PC-9 (cell line): ENCODE measurements around the gene NKX2-1. TPM values are rescaled to one million over a fixed set of nuclear protein-coding genes. Genes with fewer than 3 reads are reported as not detected.

ENCODE experiments used
- BruUV-seq: library from RNA; stranded (reverse); fragments of 400-500 nt; replicated peaks from 2 replicates; lab custom pipeline; 2021; lab: Mats Ljungman, UMichigan
- CTCF ChIA-PET: fragments of 300-600 bp; sonication (Branson Sonifier 250); formaldehyde crosslinking; loops from one replicate; lab custom pipeline; 2022; ENCODE audit warnings: antibody characterized with exemption; lab: Charles Lee
- POLR2A ChIA-PET: fragments of 300-600 bp; sonication (Branson Sonifier 250); formaldehyde crosslinking; loops from one replicate; lab custom pipeline; 2022; ENCODE audit warnings: antibody characterized with exemption; ENCODE audit not compliant: unreplicated experiment; lab: Charles Lee
- DNase-seq, 2 experiments: peaks; one replicate each; pipeline versions ENCODE4 v3.0.0 to v3.0.0-alpha.2; 2015 to 2022; ENCODE audit warnings: mixed read lengths in 1 of 2
- H2AFZ ChIP-seq: fragments of 200-600 bp; sonication (generic); 2 replicates; pipeline ENCODE4 v1.8.1; 2017; ENCODE audit warnings: antibody characterized with exemption
- H3F3A ChIP-seq: fragments of 200-600 bp; sonication (generic); 2 replicates; pipeline ENCODE4 v1.8.1; 2017; ENCODE audit warnings: antibody characterized with exemption, mild to moderate bottlenecking, low read depth; ENCODE audit not compliant: insufficient read depth
- H3K27ac ChIP-seq: fragments of 200-600 bp; sonication (generic); 2 replicates; pipeline ENCODE4 v1.6.1; 2016; ENCODE audit warnings: mixed run types
- H3K27me3 ChIP-seq: fragments of 200-600 bp; sonication (generic); 2 replicates; pipeline ENCODE4 v1.6.1; 2016; ENCODE audit warnings: low read depth, mixed run types; ENCODE audit not compliant: insufficient read depth
- H3K36me3 ChIP-seq: fragments of 200-600 bp; sonication (generic); 2 replicates; pipeline ENCODE4 v1.6.1; 2016; ENCODE audit warnings: low read depth, mixed run types
- H3K4me1 ChIP-seq: fragments of 200-600 bp; sonication (generic); replicated peaks from 2 replicates; pipeline ENCODE4 v1.6.1; 2016; ENCODE audit warnings: mixed run types; ENCODE audit not compliant: insufficient read depth
- H3K4me2 ChIP-seq: fragments of 200-600 bp; sonication (generic); 2 replicates; pipeline ENCODE4 v1.6.1; 2017; ENCODE audit warnings: mixed run types
- H3K4me3 ChIP-seq: fragments of 200-600 bp; sonication (generic); 2 replicates; pipeline ENCODE4 v1.6.1; 2016; ENCODE audit warnings: mixed run types
- H3K79me2 ChIP-seq: fragments of 200-600 bp; sonication (generic); 2 replicates; pipeline ENCODE4 v1.6.1; 2017; ENCODE audit warnings: low read depth, mixed run types
- H3K9me2 ChIP-seq: fragments of 200-600 bp; sonication (generic); 2 replicates; pipeline ENCODE4 v1.8.1; 2017; ENCODE audit warnings: mild to moderate bottlenecking; ENCODE audit not compliant: insufficient read depth
- H3K9me3 ChIP-seq: fragments of 200-600 bp; sonication (generic); 2 replicates; pipeline ENCODE4 v1.8.1; 2016; ENCODE audit warnings: low read depth; ENCODE audit not compliant: insufficient read depth
- H4K20me1 ChIP-seq: fragments of 200-600 bp; sonication (generic); 2 replicates; pipeline ENCODE4 v1.8.1; 2017; ENCODE audit not compliant: insufficient read depth
- CTCF ChIP-seq: fragments of 200-600 bp; sonication (generic); conservative IDR thresholded peaks from 2 replicates; pipeline ENCODE4 v1.6.1; 2017; ENCODE audit warnings: mixed run types, antibody characterized with exemption, mild to moderate bottlenecking, moderate library complexity
- EZH2 ChIP-seq: fragments of 200-600 bp; sonication (generic); IDR thresholded peaks from 2 replicates; pipeline ENCODE4 v1.8.0; 2017; ENCODE audit warnings: antibody characterized with exemption, low read depth
- intact Hi-C: fragments of 100-400 bp; cut with micrococcal nuclease; formaldehyde crosslinking; loops from one replicate; pipeline ENCODE4 v1.10.0; 2022; ENCODE audit not compliant: unreplicated experiment
- total RNA-seq: library from RNA; stranded (reverse); gene quantifications from 2 replicates; pipeline ENCODE4 v1.2.3, GENCODE V29; 2021

Gene NKX2-1
- total RNA-seq, 1 experiment from 2014 or later: not detected

DNA sequence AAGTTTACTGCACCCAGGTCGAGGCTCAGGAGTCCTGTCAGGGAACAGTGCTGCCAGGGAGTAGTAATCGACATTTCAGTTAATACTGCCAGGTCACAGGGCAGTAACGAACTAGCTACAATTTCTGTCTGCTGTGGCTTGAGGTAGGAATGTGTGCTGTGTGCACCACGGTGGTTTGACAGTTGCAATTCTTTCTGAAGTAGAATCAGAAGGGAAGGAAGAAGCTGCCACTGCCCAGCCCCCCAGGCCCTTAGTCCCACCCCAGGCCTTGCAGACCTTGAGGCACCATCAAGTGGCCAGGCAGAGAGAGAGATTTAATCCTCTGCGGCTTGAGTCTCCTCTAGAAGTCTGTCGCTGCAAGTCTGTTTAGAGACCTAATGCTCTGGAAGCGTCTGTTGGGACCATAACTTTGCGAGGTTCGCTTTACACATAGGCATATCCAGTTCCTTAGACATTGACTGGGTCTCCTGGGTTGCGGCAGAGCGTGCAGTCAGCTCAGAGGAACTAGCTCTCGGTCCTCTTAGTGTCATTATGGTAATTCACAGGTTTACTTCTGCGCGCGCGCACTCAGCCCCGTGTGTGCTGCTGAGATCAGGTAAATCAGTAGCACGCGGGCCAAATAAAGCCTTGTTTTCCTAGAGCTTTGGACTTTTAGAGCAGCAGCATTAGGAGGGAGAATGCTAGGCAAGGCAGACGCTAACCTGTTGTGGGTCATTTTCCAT is 9.8 kb downstream of the NKX2-1 start:
- H3K27ac ChIP-seq: no peak overlapping the region
- no peak overlapping the region for H2AFZ ChIP-seq
- H3K9me2 ChIP-seq: no peaks in the 10 kb centered on the region
- H3K9me3 ChIP-seq: no peaks in the 10 kb centered on the region
- H3K4me3 ChIP-seq: no peak overlapping the region
- H3K4me1 ChIP-seq: no peaks in the 10 kb centered on the region
- H4K20me1 ChIP-seq: no peaks in the 10 kb centered on the region
- H3K4me2 ChIP-seq: no peak overlapping the region
- BruUV-seq: no TSS peak
- TF ChIP-seq EZH2 (no peak), CTCF (no peak)
- intact Hi-C loops: no loop called here
- ChIA-PET CTCF (no interaction called here), POLR2A (no interaction called here)
- H3K36me3 ChIP-seq: no peaks in the 10 kb centered on the region
- DNase-seq: no peak
- 0 out of 2 replicates have a peak, but pooled peaks cover 3% of the 10 kb centered on the region for H3K27me3 ChIP-seq
- no peaks in the 10 kb centered on the region for H3K79me2 ChIP-seq
- no peaks in the 10 kb centered on the region for H3F3A ChIP-seq

DNA sequence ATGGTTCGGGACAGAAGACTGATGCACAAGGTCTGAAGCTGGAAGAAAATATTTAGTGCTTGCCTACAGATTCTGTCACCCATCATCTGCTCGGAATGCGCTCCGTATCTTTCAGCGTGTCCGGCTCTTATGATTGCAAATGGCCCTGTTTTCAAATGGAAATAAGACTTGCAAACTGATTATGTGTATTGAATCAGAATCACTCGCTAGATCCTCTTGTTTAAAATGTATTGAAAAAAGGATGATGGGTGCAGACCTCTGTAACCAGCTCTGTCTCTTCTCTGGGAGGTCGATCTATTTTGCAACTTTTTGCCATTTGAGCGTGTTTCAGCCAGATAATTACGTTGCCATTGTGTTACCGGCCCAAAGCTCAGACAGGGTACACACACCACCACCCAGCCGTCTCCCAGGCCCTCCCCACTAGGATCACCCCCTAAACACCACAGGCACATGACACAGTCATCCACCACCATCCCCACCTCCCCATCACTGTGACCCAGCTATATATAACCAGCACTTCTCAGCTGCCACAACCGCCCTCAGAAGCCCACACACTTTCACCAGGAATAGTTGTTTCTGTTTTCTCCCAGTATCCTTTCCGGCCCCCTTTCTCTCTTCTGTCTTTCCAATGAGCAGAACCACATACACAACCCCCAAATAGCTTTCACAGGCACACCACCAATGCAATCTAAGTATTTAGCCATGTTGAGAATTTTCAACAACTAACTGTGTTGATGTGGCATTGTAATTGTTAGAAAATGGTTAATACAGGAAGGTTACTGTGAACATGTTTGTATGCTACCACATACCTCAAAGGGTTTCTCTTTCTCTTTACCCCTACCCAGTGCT is 10.7 kb downstream of the NKX2-1 start:
- 0 out of 2 replicates have a peak, but pooled peaks cover 3% of the 10 kb centered on the region for H3K27me3 ChIP-seq
- ChIA-PET POLR2A (no interaction called here), CTCF (no interaction called here)
- H2AFZ ChIP-seq: no peak overlapping the region
- H3K36me3 ChIP-seq: no peaks in the 10 kb centered on the region
- H3K9me2 ChIP-seq: no peaks in the 10 kb centered on the region
- H3K4me3 ChIP-seq: no peak overlapping the region
- DNase-seq: no peak
- no peak overlapping the region for H3K27ac ChIP-seq
- intact Hi-C loops: no loop called here
- no peaks in the 10 kb centered on the region for H4K20me1 ChIP-seq
- H3K79me2 ChIP-seq: no peaks in the 10 kb centered on the region
- no peak overlapping the region for H3K4me2 ChIP-seq
- H3K4me1 ChIP-seq: no peaks in the 10 kb centered on the region
- no TSS peak for BruUV-seq
- H3F3A ChIP-seq: no peaks in the 10 kb centered on the region
- H3K9me3 ChIP-seq: no peaks in the 10 kb centered on the region
- no peak for TF ChIP-seq EZH2
- TF ChIP-seq CTCF: no peak

DNA sequence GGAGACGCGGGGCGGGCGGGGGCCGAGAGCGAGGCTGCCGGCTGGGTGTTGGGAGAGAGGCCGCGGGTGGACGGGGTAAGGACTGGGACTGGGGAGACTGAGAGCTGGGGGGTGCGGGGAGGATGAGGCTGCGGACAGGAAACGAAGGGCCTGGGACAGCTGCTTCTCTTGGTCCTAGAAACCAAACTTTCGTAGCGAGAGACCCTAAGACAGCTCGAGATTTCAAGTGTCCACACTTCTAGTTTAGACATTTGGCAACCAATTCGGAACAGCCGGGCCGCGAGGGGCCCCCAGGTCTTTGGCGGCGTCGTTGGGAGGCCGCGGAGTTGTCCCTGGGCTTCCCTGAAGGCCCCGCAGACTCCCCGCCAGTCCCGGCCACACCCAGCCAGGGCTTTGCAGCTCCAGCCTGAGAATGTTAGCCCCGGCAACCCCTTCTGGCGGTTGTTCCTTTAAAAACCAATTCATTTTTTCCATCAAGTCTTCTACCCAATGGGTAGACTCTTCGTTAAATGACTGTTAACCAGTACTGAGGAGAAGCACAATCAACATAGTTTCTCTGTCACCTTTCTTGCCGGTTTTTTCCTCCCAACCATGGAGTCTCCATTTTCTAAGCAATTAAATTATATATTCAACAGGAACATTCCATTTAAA is 11.5 kb downstream of the NKX2-1 start:
- Histone ChIP-seq H2AFZ (no peak overlapping the region), H3F3A (no peaks in the 10 kb centered on the region), H3K4me2 (peak overlapping the region; percentile 38; the same call in 1 of the 2 replicates), H4K20me1 (no peaks in the 10 kb centered on the region), H3K9me3 (no peaks in the 10 kb centered on the region), H3K27ac (no peak overlapping the region), H3K36me3 (no peaks in the 10 kb centered on the region), H3K4me3 (no peak overlapping the region), H3K79me2 (no peaks in the 10 kb centered on the region), H3K4me1 (no peaks in the 10 kb centered on the region), H3K27me3 (0 out of 2 replicates have a peak, but pooled peaks cover 3% of the 10 kb centered on the region), H3K9me2 (no peaks in the 10 kb centered on the region)
- ChIA-PET CTCF (no interaction called here), POLR2A (no interaction called here)
- no peak for TF ChIP-seq EZH2
- no peak for TF ChIP-seq CTCF
- intact Hi-C loops: no loop called here
- BruUV-seq: no TSS peak
- DNase-seq: no peak
